Tibial nerve (tissue), 3 donors: ENCODE measurements around the gene KLHL24.

ENCODE experiments used
- POLR2A ChIP-seq, 2 donors: fragments of 450-650 bp; IDR thresholded peaks; one replicate each; pipeline ENCODE4 v1.6.1; 2017; ENCODE audit warnings: antibody characterized with exemption in 2 of 2, mild to moderate bottlenecking in 2 of 2, moderate library complexity in 2 of 2
- TF ChIP-seq, protein P1 (sequence below), 5 experiments: fragments of 200-600 bp in 3 of 5; fragments of 450-650 bp in 2 of 5; sonication (generic) in 3 of 5; IDR thresholded peaks; one replicate each; pipeline ENCODE4 v1.5.1; 2016 to 2019; ENCODE audit warnings: antibody characterized with exemption in 5 of 5, mild to moderate bottlenecking in 3 of 5, moderate library complexity in 2 of 5

DNA sequence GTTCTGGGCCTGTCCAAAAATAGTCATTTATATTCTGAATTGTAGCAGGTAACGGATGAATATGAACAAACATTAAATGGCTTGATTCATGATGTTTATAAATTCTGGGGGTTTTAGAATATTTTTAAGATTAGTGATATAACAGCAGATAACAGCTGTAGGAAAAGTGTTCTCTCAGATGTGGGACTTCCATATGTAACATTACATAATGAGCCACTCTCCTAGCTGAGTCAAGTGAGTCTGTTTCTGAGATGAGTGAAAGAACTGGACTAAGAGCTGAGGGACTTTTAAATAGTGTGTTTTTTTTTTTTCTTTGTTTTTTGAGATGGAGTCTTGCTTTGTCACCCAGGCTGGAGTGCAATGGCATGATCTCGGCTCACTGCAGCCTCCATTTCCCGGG lies 76.1 kb downstream of the KLHL24 start:
- TF ChIP-seq, protein P1, sequence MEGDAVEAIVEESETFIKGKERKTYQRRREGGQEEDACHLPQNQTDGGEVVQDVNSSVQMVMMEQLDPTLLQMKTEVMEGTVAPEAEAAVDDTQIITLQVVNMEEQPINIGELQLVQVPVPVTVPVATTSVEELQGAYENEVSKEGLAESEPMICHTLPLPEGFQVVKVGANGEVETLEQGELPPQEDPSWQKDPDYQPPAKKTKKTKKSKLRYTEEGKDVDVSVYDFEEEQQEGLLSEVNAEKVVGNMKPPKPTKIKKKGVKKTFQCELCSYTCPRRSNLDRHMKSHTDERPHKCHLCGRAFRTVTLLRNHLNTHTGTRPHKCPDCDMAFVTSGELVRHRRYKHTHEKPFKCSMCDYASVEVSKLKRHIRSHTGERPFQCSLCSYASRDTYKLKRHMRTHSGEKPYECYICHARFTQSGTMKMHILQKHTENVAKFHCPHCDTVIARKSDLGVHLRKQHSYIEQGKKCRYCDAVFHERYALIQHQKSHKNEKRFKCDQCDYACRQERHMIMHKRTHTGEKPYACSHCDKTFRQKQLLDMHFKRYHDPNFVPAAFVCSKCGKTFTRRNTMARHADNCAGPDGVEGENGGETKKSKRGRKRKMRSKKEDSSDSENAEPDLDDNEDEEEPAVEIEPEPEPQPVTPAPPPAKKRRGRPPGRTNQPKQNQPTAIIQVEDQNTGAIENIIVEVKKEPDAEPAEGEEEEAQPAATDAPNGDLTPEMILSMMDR (IDR thresholded peaks at IDR 0.05), result no peak
- no peak for TF ChIP-seq POLR2A (IDR thresholded peaks at IDR 0.05)
